Neuron (in vitro differentiated cells): ENCODE data around the gene ETV2.
A peak's percentile ranks its signal among the peaks of the same experiment; 100 is the strongest.

ENCODE experiments used
- H2AFZ ChIP-seq: one replicate; pipeline ENCODE4 v1.6.1; 2013; ENCODE audit warnings: low read depth, mild to moderate bottlenecking, inconsistent platforms, low read length, moderate library complexity
- H3K27me3 ChIP-seq: one replicate; pipeline ENCODE4 v1.6.1; 2013; ENCODE audit warnings: low read length; ENCODE audit not compliant: insufficient read depth
- H3K36me3 ChIP-seq: one replicate; pipeline ENCODE4 v1.6.1; 2013; ENCODE audit warnings: low read length; ENCODE audit not compliant: insufficient read depth
- H3K4me1 ChIP-seq: one replicate; pipeline ENCODE4 v1.6.1; 2013; ENCODE audit warnings: low read length; ENCODE audit not compliant: insufficient read depth
- H3K4me3 ChIP-seq: 2 replicates; pipeline ENCODE4 v1.5.1; 2013; ENCODE audit warnings: mild to moderate bottlenecking, low read length, moderate library complexity
- H3K9me3 ChIP-seq: one replicate; pipeline ENCODE4 v1.6.1; 2013; ENCODE audit warnings: low read length

ETV2 gene

DNA sequence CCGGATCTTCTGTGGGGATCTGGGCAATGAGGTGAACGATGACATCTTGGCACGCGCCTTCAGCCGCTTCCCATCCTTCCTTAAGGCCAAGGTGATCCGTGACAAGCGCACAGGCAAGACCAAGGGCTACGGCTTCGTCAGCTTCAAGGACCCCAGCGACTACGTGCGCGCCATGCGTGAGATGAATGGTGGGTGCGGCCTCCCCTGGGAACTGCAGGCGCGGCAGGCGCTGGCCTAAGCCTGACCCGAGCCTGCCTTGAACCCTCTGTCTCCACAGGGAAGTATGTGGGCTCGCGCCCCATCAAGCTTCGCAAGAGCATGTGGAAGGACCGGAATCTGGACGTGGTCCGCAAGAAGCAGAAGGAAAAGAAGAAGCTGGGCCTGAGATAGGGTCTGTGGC lies 4.4 kb upstream of the ETV2 start:
- no peak overlapping the region for H2AFZ ChIP-seq
- H3K27me3 ChIP-seq: no peaks in the 10 kb centered on the region
- peaks cover 50% of the 10 kb centered on the region for H3K36me3 ChIP-seq
- no peak overlapping the region for H3K4me3 ChIP-seq
- no peaks in the 10 kb centered on the region for H3K9me3 ChIP-seq
- H3K4me1 ChIP-seq: no peaks in the 10 kb centered on the region

DNA sequence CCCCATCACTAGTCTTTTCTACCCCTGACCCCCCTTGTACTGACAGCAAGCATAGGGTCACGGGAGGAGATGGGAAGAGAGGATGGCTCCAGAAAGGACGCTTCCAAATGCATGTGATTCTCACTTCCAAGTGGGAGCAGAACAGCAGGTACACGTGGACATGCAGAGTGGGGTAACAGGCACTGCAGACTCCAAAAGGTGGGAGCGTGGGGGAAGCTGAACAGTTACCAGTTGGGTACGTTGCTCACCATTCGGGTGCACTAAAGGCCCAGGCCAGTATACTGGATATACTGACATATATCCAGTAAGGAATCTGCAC lies 2.3 kb upstream of the ETV2 start:
- no peak overlapping the region for H2AFZ ChIP-seq
- H3K36me3 ChIP-seq: peaks cover 29% of the 10 kb centered on the region
- H3K27me3 ChIP-seq: no peaks in the 10 kb centered on the region
- no peak overlapping the region for H3K4me3 ChIP-seq
- no peaks in the 10 kb centered on the region for H3K9me3 ChIP-seq
- H3K4me1 ChIP-seq: peaks cover 5% of the 10 kb centered on the region

DNA sequence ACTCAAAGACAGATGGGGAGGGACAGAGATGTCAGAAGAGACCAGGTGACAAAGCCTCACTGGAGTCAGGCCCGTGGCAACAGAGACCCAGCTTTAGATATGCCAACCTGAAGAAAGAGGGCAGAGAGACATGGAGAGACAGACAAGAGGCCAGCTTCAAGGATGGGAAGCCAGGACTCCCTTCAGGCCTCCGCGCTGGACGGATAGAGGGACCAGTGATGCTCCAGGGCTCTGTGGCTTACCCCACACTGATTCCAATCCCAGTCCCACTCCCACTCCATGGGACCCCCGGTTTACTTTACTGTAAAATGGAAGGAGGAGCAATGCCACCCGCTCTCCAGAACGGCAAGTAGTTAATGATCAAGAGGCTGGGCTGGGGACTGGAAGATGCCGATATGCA lies 1.7 kb upstream of the ETV2 start:
- Histone ChIP-seq H3K4me3 (no peak overlapping the region), H3K36me3 (peaks cover 28% of the 10 kb centered on the region), H3K4me1 (peaks cover 9% of the 10 kb centered on the region), H3K27me3 (no peaks in the 10 kb centered on the region), H3K9me3 (no peaks in the 10 kb centered on the region), H2AFZ (no peak overlapping the region)

DNA sequence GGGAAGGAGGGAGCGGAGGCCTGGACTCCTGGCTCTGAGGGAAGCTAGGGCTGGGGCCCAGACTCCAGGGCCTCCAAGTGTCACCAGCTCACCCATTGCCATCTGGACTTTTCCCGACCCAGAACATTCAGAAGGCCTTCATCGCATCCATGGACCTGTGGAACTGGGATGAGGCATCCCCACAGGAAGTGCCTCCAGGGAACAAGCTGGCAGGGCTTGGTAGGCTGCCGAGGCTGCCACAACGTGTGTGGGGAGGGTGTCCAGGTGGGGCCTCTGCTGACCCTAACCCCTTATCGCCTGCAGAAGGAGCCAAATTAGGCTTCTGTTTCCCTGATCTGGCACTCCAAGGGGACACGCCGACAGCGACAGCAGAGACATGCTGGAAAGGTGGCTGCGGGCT lies 767 bp downstream of the ETV2 start:
- Histone ChIP-seq H3K27me3 (no peaks in the 10 kb centered on the region), H3K36me3 (peaks cover 12% of the 10 kb centered on the region), H3K9me3 (no peaks in the 10 kb centered on the region), H3K4me1 (peaks cover 16% of the 10 kb centered on the region), H3K4me3 (no peak overlapping the region), H2AFZ (no peak overlapping the region)

DNA sequence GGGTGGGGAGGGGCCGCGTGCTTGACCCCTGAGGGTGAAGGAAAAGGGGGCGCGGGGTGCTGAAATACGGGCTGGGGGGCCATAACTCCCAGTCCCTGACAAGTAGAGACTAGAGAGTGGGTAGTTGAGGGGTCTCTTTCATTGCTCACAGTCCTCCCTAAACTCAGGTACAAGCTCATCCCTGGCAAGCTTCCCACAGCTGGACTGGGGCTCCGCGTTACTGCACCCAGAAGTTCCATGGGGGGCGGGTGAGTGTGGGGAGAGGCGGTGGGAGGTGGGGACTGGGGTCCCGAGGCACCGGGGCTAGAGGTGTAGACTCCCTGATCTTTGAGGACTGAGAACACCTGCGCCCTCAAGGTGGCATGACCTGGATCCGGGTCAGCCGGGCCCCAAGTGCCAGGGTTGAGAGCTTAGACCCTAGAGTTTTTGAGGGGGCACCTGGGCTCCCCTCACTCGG lies 1.3 kb downstream of the ETV2 start:
- H3K4me3 ChIP-seq: peak overlapping the region; percentile 59
- peak overlapping the region; percentile 75 for H2AFZ ChIP-seq
- H3K4me1 ChIP-seq: peaks cover 16% of the 10 kb centered on the region
- H3K9me3 ChIP-seq: no peaks in the 10 kb centered on the region
- H3K36me3 ChIP-seq: peaks cover 7% of the 10 kb centered on the region
- no peaks in the 10 kb centered on the region for H3K27me3 ChIP-seq

DNA sequence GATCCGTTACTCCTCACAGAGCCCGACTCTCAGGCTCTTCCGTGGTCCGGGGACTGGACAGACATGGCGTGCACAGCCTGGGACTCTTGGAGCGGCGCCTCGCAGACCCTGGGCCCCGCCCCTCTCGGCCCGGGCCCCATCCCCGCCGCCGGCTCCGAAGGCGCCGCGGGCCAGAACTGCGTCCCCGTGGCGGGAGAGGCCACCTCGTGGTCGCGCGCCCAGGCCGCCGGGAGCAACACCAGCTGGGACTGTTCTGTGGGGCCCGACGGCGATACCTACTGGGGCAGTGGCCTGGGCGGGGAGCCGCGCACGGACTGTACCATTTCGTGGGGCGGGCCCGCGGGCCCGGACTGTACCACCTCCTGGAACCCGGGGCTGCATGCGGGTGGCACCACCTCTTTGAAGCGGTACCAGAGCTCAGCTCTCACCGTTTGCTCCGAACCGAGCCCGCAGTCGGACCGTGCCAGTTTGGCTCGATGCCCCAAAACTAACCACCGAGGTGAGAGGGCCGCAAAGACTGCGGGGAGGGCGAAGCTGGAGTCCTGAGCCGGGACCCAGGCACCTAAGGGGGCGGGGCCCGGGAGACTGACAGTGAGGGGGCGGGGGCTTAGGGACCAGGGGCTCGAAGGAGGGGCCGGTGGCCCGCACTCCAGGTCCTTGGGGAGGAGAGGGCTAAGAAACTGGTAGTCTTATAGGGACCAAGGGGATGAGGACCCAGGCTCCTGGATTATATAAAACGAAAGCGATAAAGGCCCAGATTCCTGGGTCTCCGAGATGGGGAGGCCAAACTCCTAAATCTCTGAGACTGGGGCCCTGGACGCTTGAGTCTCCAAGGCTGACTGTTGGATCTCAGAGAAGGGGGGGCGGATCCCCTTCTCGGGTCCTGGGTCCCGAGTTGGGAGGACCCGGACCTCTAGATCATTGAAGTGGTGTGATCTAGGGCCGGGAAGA lies 2.0 kb downstream of the ETV2 start:
- Histone ChIP-seq H2AFZ (peak overlapping the region; percentile 75), H3K4me3 (peak overlapping the region; percentile 59), H3K36me3 (peaks cover under 1% of the 10 kb centered on the region), H3K27me3 (no peaks in the 10 kb centered on the region), H3K4me1 (peaks cover 16% of the 10 kb centered on the region), H3K9me3 (no peaks in the 10 kb centered on the region)

DNA sequence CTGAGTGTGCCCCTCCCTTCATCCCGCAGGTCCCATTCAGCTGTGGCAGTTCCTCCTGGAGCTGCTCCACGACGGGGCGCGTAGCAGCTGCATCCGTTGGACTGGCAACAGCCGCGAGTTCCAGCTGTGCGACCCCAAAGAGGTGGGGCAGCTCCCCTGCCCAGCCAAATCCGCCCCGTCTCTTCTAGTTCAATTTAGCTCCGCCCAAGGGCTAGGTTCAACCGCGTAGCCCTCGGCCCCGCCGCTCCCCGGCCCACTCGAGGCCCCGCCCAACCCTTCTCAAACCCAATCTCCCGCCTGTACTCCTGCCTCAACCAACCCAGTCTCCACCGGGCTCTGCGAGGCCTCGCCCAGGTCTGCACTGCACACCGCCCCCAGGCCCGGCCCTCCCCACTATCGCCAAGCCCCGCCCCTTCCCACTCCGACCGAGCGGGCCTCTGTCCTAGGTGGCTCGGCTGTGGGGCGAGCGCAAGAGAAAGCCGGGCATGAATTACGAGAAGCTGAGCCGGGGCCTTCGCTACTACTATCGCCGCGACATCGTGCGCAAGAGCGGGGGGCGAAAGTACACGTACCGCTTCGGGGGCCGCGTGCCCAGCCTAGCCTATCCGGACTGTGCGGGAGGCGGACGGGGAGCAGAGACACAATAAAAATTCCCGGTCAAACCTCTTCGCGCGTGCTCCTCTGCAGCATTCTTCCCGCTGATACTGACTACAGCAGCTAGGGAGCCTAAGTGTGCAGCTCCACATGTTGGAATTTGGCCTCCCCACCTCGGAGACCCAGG lies 2.9 kb downstream of the ETV2 start:
- peak overlapping the region; percentile 59 for H3K4me3 ChIP-seq
- no peaks in the 10 kb centered on the region for H3K27me3 ChIP-seq
- no peaks in the 10 kb centered on the region for H3K9me3 ChIP-seq
- no peaks in the 10 kb centered on the region for H3K36me3 ChIP-seq
- H3K4me1 ChIP-seq: peaks cover 22% of the 10 kb centered on the region
- H2AFZ ChIP-seq: peak overlapping the region; percentile 75

DNA sequence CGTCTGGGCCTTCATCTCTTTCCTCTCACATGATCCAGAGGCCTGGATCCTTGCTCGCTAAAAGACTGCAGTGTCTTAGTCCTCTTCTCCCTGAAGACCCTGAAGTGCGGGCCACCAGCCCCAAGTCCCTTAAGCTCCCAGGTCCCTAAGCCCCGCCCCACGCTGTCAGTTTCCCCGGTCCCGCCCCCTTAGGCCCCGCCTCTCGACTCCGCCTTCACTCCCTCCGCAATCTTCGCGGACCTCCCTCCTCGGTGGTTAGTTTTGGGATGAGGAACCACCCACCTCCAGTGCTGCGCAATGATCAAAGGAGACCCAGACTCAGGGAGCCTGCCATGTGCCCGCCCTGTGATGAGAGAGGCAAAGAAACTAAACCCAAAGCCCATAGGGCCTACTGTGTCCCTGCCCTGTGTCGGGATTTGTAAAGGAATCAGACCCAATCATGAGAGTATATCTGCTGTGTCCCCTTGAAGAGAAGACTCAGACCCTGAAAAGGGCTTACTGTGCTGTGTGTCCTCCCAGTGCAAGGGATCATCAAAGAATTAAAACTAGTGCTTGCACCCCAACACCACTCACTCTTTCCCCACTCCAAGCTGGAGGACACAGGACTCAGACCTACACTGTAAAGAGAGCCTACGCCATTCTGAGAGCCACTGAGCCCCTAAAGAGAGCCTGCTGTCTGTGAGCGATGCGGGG lies 3.6 kb downstream of the ETV2 start:
- Histone ChIP-seq H2AFZ (peak overlapping the region; percentile 75), H3K9me3 (no peaks in the 10 kb centered on the region), H3K4me3 (peak overlapping the region; percentile 59), H3K4me1 (peaks cover 22% of the 10 kb centered on the region), H3K36me3 (peaks cover under 1% of the 10 kb centered on the region), H3K27me3 (no peaks in the 10 kb centered on the region)

DNA sequence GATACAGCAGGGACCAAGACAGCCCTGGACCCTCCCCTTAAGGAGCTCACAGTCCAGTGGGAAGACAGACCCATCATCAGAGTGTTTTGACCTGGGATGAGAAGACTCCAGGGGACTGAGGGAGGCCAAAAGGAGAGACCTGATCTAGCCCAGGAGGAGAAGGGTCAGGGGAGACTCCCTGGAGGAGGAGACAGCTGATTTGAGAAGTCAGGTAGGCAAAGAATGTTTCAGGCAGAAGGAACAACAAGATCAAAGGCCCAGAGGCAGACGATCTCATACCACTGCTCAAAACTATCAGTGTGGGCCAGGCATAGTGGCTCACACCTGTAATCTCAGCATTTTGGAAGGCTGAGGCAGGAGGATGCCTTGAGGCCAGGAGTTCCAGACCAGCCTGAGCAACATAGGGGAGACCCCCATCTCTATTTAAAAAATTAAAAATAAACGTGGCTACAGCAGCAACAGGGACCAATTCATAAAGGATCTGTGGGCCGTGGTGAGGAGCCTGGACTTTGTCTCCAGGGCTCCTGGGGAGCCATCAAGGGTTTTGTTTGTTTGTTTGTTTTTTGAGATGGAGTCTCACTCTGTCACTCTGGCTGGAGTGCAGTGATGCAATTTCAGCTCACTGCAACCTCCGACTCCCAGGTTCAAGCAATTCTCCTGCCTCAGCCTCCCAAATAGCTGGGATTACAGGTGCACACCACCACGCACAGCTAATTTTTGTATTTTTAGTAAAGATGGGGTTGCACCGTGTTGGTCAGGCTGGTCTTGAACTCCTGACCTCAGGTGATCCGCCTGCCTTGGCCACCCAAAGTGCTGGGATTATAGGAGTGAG lies 4.4 kb downstream of the ETV2 start:
- no peaks in the 10 kb centered on the region for H3K9me3 ChIP-seq
- H3K4me3 ChIP-seq: no peak overlapping the region
- H3K36me3 ChIP-seq: peaks cover 7% of the 10 kb centered on the region
- no peaks in the 10 kb centered on the region for H3K27me3 ChIP-seq
- H3K4me1 ChIP-seq: peaks cover 22% of the 10 kb centered on the region
- peak overlapping the region; percentile 75 for H2AFZ ChIP-seq

DNA sequence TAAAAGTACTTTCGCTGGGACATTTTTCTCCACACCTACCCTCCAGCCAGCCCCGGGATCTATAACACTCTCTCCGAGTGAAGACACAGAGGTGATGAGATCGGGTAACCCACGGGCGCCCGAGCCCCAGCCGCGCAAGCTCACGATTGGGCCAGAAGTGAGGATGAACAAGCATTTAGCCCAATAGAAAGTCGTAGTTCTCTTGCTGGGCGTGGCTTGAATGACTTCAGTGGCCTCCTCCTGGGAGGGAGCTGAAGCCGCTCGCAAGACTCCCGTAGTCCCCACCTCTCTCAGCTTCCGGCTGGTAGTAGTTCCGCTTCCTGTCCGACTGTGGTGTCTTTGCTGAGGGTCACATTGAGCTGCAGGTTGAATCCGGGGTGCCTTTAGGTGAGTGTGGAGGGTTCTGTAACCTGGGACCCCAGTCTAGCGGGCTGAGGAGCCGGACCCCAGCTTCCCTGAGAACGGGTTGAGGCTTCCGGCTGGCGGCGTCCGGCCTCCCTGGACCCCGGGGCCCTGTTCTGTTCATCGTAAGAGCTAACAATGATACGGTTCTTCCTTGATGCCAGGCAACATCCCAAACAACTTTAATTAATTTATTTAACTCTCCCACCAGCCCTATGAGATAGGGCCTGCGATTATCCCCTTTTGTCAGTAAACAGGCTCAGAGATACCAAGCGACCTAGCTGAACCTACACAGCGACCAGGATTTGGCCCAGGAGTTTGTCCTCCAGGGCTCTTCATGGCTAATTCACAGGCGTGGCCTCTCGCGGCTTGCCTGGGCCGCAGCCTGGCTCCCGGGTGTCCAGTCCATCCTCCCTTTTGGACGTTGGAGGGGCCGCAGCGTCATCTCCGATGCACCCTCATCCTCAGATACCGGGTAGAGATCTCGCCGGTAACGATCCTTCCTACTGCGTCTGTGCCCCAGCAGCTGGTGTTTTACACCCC lies 6.7 kb downstream of the ETV2 start, which contains the start of gene COX6B1:
TSS of gene COX6B1 (plus strand) at position 307 of the 945 bp plus-strand sequence. CDS start 2,921 bp downstream, outside the sequence.
- Histone ChIP-seq H3K9me3 (no peaks in the 10 kb centered on the region), H2AFZ (no peak within 1 kb of the TSS), H3K27me3 (no peaks in the 10 kb centered on the region), H3K4me1 (peaks cover 22% of the 10 kb centered on the region), H3K36me3 (peaks cover 12% of the 10 kb centered on the region), H3K4me3 (peak within 1 kb of the TSS; percentile 77)

DNA sequence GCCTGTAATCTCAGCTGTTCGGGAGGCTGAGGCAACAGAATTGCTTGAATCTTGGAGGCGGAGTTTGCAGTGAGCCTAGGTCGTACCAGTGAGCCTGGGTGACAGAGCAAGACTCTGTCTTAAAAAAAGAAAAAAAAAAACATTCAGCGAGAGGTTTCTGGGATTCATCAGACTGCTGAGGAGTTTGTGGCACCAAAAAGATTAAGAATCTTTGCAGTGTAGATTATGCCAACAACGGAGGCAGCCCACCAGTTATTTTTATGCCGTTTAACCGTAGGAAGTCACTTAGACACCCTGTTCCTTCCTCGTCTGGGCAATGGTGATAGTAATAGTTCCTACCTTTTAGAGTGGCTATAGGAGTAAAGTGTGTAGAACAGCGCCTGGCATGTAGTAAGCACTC lies 9.0 kb downstream of the ETV2 start:
- H3K36me3 ChIP-seq: peaks cover 29% of the 10 kb centered on the region
- no peaks in the 10 kb centered on the region for H3K9me3 ChIP-seq
- no peaks in the 10 kb centered on the region for H3K27me3 ChIP-seq
- peaks cover 7% of the 10 kb centered on the region for H3K4me1 ChIP-seq
- H3K4me3 ChIP-seq: no peak overlapping the region
- H2AFZ ChIP-seq: no peak overlapping the region
